PC-3 (cell line): ENCODE data around the gene FPR3. TPM values are rescaled to one million over a fixed set of nuclear protein-coding genes. Genes with fewer than 3 reads are reported as not detected.

Source experiments
- ATAC-seq: fragments of 200-7000 bp; cut with Tn5 transposase; 2 replicates; pipeline ENCODE4 v1.9.1; 2020; ENCODE audit warnings: mild to moderate bottlenecking, moderate library complexity
- BruUV-seq: library from RNA; stranded (reverse); fragments of 400-500 nt; replicated peaks from 2 replicates; lab custom pipeline; 2021; lab: Mats Ljungman, UMichigan
- CTCF ChIA-PET: fragments of 300-600 bp; sonication (Branson Sonifier 250); formaldehyde crosslinking; loops from one replicate; lab custom pipeline; 2022; ENCODE audit warnings: antibody characterized with exemption; lab: Charles Lee
- POLR2A ChIA-PET: fragments of 300-600 bp; sonication (Branson Sonifier 250); formaldehyde crosslinking; loops from one replicate; lab custom pipeline; 2022; ENCODE audit warnings: antibody characterized with exemption; ENCODE audit not compliant: unreplicated experiment; lab: Charles Lee
- DNase-seq: peaks from one replicate; pipeline ENCODE4 v3.0.0-alpha.2; 2015
- H2AFZ ChIP-seq: fragments of 300-600 bp; sonication (generic); 2 replicates; pipeline ENCODE4 v1.6.0; 2016; ENCODE audit warnings: antibody characterized with exemption, low read length
- H3F3A ChIP-seq: fragments of 300-600 bp; sonication (generic); one replicate; pipeline ENCODE4 v1.6.0; 2017; ENCODE audit warnings: antibody characterized with exemption, low read length, control low read depth, mild to moderate bottlenecking; ENCODE audit not compliant: unreplicated experiment
- H3K27ac ChIP-seq: fragments of 300-600 bp; sonication (generic); 2 replicates; pipeline ENCODE4 v1.5.1; 2016; ENCODE audit warnings: mild to moderate bottlenecking, low read length
- H3K27me3 ChIP-seq: fragments of 300-600 bp; sonication (generic); 2 replicates; pipeline ENCODE4 v1.6.1; 2016; ENCODE audit warnings: low read length, mixed read lengths
- H3K36me3 ChIP-seq: fragments of 300-600 bp; sonication (generic); 2 replicates; pipeline ENCODE4 v1.6.1; 2016; ENCODE audit warnings: low read depth, mixed run types, low read length, mixed read lengths
- H3K4me1 ChIP-seq: fragments of 300-600 bp; sonication (generic); 2 replicates; pipeline ENCODE4 v1.5.1; 2016; ENCODE audit warnings: low read length; ENCODE audit not compliant: insufficient read depth
- H3K4me2 ChIP-seq: fragments of 300-600 bp; sonication (generic); 2 replicates; pipeline ENCODE4 v1.6.0; 2016; ENCODE audit warnings: low read length
- H3K4me3 ChIP-seq: fragments of 300-600 bp; sonication (generic); 2 replicates; pipeline ENCODE4 v1.5.1; 2016; ENCODE audit warnings: mild to moderate bottlenecking, low read length, mixed read lengths
- H3K79me2 ChIP-seq: fragments of 300-600 bp; sonication (generic); 2 replicates; pipeline ENCODE4 v1.6.1; 2017; ENCODE audit warnings: low read length, mixed read lengths
- H3K9ac ChIP-seq: fragments of 300-600 bp; sonication (generic); 2 replicates; pipeline ENCODE4 v1.6.0; 2016; ENCODE audit warnings: mild to moderate bottlenecking, low read length
- H3K9me2 ChIP-seq: fragments of 300-600 bp; sonication (generic); replicated peaks from 2 replicates; pipeline ENCODE4 v1.6.1; 2016; ENCODE audit warnings: mixed run types, low read length, mixed read lengths
- H3K9me3 ChIP-seq: fragments of 300-600 bp; sonication (generic); 2 replicates; pipeline ENCODE4 v1.6.1; 2016; ENCODE audit warnings: low read length, mixed read lengths
- H4K20me1 ChIP-seq: fragments of 300-600 bp; sonication (generic); 2 replicates; pipeline ENCODE4 v1.6.1; 2016; ENCODE audit warnings: low read length, mixed read lengths
- CTCF ChIP-seq: fragments of 300-600 bp; sonication (generic); conservative IDR thresholded peaks from 2 replicates; pipeline ENCODE4 v1.5.1; 2017; ENCODE audit warnings: antibody characterized with exemption, low read depth, mild to moderate bottlenecking, low read length
- EZH2 ChIP-seq: fragments of 300-600 bp; sonication (generic); IDR thresholded peaks from one replicate; pipeline ENCODE4 v1.6.1; 2017; ENCODE audit warnings: antibody characterized with exemption, mild to moderate bottlenecking, low read length; ENCODE audit not compliant: unreplicated experiment
- EZH2phosphoT487 ChIP-seq: fragments of 300-600 bp; sonication (generic); IDR thresholded peaks from 2 replicates; pipeline ENCODE4 v1.6.1; 2018; ENCODE audit warnings: mild to moderate bottlenecking, antibody characterized with exemption, low read length, borderline replicate concordance
- intact Hi-C: fragments of 100-400 bp; cut with micrococcal nuclease; formaldehyde crosslinking; loops from 2 replicates; pipeline ENCODE4 v1.9.0; 2023
- total RNA-seq: library from RNA; depleted of rRNA; stranded (reverse); fragments of >200 nt; gene quantifications from 2 replicates; pipeline ENCODE4 v1.2.3, GENCODE V29; 2014

FPR3 gene
- total RNA-seq, 1 experiment from 2014 or later = 0.26 TPM

- no peak overlapping the region for H3K4me3 ChIP-seq
- intact Hi-C loops = no loop called here
- TF ChIP-seq EZH2phosphoT487 (no peak), EZH2 (no peak), CTCF (no peak)
- H3K9me3 ChIP-seq = no peaks in the 10 kb centered on the region
- ChIA-PET POLR2A (no interaction called here), CTCF (no interaction called here)
- H3K27ac ChIP-seq = no peak overlapping the region
- no peaks in the 10 kb centered on the region for H3K4me1 ChIP-seq
- no peak overlapping the region for H2AFZ ChIP-seq
- DNase-seq = no peak
- H3K4me2 ChIP-seq = no peak overlapping the region
- H3K79me2 ChIP-seq = no peaks in the 10 kb centered on the region
- H3F3A ChIP-seq = no peaks in the 10 kb centered on the region
- H3K9me2 ChIP-seq = no peaks in the 10 kb centered on the region
- no peaks in the 10 kb centered on the region for H4K20me1 ChIP-seq
- BruUV-seq = no TSS peak
- H3K9ac ChIP-seq = no peak overlapping the region
- H3K27me3 ChIP-seq = 0 out of 2 replicates have a peak, but pooled peaks cover 4% of the 10 kb centered on the region
- ATAC-seq = no peak
- no peaks in the 10 kb centered on the region for H3K36me3 ChIP-seq
Measured at GRCh38 chr19:51754770-51755169, 40.2 kb upstream of the FPR3 start.

GRCh38 chr19:51755571-51755970 lies 39.4 kb upstream of the FPR3 start:
- no peak for DNase-seq
- H3K27me3 ChIP-seq = peaks cover 6% of the 10 kb centered on the region; the same call in 1 of the 2 replicates

More at GRCh38 chr19:51755571-51755970, 39.4 kb upstream of the FPR3 start:
- Histone ChIP-seq H3K27ac (no peak overlapping the region), H4K20me1 (no peaks in the 10 kb centered on the region), H3K36me3 (no peaks in the 10 kb centered on the region), H3K4me3 (no peak overlapping the region), H2AFZ (no peak overlapping the region), H3K9ac (no peak overlapping the region), H3F3A (no peaks in the 10 kb centered on the region), H3K79me2 (no peaks in the 10 kb centered on the region), H3K4me1 (no peaks in the 10 kb centered on the region), H3K9me3 (no peaks in the 10 kb centered on the region), H3K9me2 (no peaks in the 10 kb centered on the region), H3K4me2 (no peak overlapping the region)
- BruUV-seq = no TSS peak
- no peak for ATAC-seq
- intact Hi-C loops = no loop called here
- ChIA-PET CTCF (no interaction called here), POLR2A (no interaction called here)
- TF ChIP-seq EZH2phosphoT487 (no peak), EZH2 (no peak), CTCF (no peak)
